ENCODE measurements around the gene DSCAM.

DSCAM gene

DNA sequence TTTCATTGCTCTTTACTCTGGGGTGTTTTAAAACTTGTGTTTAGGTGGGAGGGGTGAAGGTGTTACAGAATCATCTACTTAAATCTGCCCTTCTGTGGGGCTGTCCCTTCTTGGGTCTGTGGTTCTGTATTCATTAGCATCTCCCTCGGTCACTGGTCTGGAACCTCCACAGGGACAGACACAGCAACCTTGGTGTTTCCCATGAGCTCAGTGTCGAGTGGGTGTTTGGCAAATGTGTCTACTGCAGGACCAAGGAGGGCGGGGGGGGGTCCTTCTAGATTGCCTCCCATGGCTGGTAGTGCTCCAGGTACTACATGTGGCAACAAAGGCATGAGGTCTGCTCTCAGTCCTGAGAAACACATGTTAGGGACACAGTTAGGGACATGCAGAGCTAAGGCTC is 706.3 kb downstream of the DSCAM start:
- DNase-seq = no peak
- in situ Hi-C loops (cut with HindIII; ENCODE audit: low pct_ligation_motif_present, low sequenced_read_pairs) = no loop called here
- H3K36me3 ChIP-seq (replicated peaks) = no peaks in the 10 kb centered on the region
- no peak overlapping the region for H3K27ac ChIP-seq
- H3K4me3 ChIP-seq (ENCODE audit: low read depth, low read length) = no peak overlapping the region
- TF ChIP-seq, protein P1, sequence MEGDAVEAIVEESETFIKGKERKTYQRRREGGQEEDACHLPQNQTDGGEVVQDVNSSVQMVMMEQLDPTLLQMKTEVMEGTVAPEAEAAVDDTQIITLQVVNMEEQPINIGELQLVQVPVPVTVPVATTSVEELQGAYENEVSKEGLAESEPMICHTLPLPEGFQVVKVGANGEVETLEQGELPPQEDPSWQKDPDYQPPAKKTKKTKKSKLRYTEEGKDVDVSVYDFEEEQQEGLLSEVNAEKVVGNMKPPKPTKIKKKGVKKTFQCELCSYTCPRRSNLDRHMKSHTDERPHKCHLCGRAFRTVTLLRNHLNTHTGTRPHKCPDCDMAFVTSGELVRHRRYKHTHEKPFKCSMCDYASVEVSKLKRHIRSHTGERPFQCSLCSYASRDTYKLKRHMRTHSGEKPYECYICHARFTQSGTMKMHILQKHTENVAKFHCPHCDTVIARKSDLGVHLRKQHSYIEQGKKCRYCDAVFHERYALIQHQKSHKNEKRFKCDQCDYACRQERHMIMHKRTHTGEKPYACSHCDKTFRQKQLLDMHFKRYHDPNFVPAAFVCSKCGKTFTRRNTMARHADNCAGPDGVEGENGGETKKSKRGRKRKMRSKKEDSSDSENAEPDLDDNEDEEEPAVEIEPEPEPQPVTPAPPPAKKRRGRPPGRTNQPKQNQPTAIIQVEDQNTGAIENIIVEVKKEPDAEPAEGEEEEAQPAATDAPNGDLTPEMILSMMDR (IDR thresholded peaks at IDR 0.05; ENCODE audit: low read depth, low read length, missing control alignments) = no peak
- no peaks in the 10 kb centered on the region for H3K27me3 ChIP-seq (replicated peaks)

DNA sequence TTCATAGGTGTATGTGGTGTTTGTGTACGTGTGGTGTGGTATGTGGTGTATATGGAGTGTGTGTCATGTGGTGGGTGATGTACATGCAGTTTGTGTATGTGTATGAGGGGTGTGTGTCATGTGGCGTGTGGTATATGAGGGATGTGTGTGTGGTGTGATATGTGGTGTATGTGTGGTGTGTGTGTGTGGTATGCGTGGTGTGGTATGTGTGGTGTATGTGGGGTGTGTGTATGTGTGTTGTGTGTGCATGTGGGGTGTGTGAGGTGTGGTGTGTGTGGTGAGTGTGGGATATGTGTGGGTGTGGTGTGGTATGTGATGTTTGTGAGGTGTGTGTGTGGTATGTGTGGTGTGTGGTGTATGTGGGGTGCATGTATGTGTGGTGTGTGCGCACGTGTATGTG is 707.3 kb downstream of the DSCAM start:
- Histone ChIP-seq H3K27ac (no peak overlapping the region), H3K4me3 (ENCODE audit: low read depth, low read length) (no peak overlapping the region), H3K27me3 (replicated peaks) (no peaks in the 10 kb centered on the region), H3K36me3 (replicated peaks) (no peaks in the 10 kb centered on the region)
- DNase-seq = no peak
- in situ Hi-C loops (cut with HindIII; ENCODE audit: low pct_ligation_motif_present, low sequenced_read_pairs) = no loop called here
- TF ChIP-seq, protein P1 (IDR thresholded peaks at IDR 0.05; ENCODE audit: low read depth, low read length, missing control alignments) = no peak

DNA sequence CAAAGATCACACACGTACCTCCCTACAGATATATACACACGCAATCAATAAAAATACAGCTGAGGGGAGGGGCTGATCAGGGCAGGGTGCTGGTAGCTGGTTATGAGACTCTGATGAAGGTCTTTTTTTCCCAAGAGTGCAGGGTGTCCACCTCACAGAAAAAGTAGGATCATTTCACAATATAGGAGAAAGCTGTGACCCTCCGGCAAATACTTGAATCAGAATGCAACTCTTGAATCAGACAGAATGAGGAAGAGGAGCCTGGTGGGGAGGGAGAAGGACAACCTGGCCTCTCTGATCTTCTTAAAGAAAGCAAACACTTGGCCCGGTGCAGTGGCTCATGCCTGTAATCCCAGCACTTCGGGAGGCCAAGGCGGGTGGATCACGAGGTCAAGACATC is 710.4 kb downstream of the DSCAM start:
- TF ChIP-seq, protein P1 (IDR thresholded peaks at IDR 0.05; ENCODE audit: low read depth, low read length, missing control alignments) = no peak
- Histone ChIP-seq H3K4me3 (ENCODE audit: low read depth, low read length) (no peak overlapping the region), H3K27me3 (replicated peaks) (no peaks in the 10 kb centered on the region), H3K27ac (no peak overlapping the region), H3K36me3 (replicated peaks) (no peaks in the 10 kb centered on the region)
- DNase-seq = no peak
- in situ Hi-C loops (cut with HindIII; ENCODE audit: low pct_ligation_motif_present, low sequenced_read_pairs) = no loop called here

DNA sequence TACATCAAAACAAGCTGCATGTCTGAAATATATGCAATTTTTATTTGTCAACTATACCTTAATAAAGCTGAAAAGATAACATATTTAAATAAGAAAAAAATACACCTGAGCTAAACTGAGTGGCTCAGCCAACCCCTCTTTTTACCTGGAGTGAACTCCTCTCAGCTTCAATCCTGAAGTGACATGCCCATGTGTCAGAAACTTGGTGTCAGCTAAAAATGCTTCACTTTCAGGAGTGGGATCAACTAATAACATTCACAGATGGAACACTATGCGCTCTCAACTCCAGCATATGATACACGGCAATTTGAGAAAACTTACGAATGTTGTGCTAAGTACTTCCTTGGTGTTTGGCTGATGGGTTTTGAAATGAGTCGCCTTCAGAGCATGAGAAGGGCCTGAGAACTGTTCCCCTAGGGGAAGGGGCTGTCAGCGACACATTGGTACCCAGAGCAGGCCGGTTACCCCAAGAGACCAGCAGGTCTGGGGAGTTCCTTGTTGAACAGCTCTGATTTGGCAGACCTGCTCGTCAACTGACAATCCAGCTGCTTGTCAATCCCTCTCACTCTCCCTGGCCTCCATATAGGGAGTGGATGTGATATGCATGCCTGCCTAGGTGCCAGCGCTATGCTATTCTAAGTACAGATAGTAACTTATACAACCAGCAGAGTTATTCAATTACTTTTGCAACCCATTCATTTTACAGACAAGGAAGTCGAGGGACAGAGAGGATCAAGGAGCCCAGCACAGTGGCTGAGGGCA is 712.0 kb downstream of the DSCAM start:
- no peak for DNase-seq
- no peak overlapping the region for H3K27ac ChIP-seq
- in situ Hi-C loops (cut with HindIII; ENCODE audit: low pct_ligation_motif_present, low sequenced_read_pairs) = no loop called here
- H3K27me3 ChIP-seq (replicated peaks) = no peaks in the 10 kb centered on the region
- H3K4me3 ChIP-seq (ENCODE audit: low read depth, low read length) = no peak overlapping the region
- H3K36me3 ChIP-seq (replicated peaks) = no peaks in the 10 kb centered on the region
- TF ChIP-seq, protein P1 (IDR thresholded peaks at IDR 0.05; ENCODE audit: low read depth, low read length, missing control alignments) = no peak

DNA sequence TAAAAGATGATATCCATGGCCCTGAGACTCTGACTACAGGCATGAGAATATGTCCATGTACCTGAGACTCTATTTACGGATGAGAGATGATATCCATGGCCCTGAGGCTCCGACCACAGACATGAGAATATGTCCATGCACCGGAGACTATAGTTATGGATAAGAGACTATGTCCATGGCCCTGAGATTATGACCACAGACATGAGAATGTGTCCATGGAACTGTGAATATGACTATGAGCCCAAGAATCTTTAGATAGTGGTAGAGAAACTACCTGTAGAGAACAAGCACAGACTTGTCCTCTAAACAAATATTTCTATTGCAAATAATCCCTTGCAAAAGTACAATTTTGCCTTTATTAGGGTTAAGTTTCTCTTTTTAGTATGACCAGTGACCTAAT is 716.5 kb downstream of the DSCAM start:
- in situ Hi-C loops (cut with HindIII; ENCODE audit: low pct_ligation_motif_present, low sequenced_read_pairs) = no loop called here
- TF ChIP-seq, protein P1 (IDR thresholded peaks at IDR 0.05; ENCODE audit: low read depth, low read length, missing control alignments) = no peak
- DNase-seq = no peak
- Histone ChIP-seq H3K27me3 (replicated peaks) (no peaks in the 10 kb centered on the region), H3K36me3 (replicated peaks) (no peaks in the 10 kb centered on the region), H3K27ac (no peak overlapping the region), H3K4me3 (ENCODE audit: low read depth, low read length) (no peak overlapping the region)

DNA sequence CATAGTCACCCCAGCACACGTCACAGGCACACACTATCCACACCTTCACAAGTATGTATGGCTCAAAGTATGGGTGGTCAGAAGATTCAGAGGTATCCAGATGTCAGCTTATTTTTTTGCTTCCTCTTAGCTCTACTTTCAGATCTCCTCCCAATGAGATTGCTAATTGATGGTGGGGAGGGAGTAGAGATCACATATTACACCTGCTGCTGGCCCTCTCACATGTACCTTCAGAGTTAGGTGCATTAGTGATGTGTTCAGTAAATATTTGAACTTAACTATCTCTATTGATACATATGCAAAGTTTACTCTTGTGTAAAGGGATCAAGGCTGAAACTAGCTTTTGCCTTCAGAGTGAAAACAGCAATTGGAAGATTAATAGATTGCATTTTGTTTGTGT is 717.1 kb downstream of the DSCAM start:
- TF ChIP-seq, protein P1 (IDR thresholded peaks at IDR 0.05; ENCODE audit: low read depth, low read length, missing control alignments) = no peak
- Histone ChIP-seq H3K27ac (no peak overlapping the region), H3K27me3 (replicated peaks) (no peaks in the 10 kb centered on the region), H3K36me3 (replicated peaks) (no peaks in the 10 kb centered on the region), H3K4me3 (ENCODE audit: low read depth, low read length) (no peak overlapping the region)
- in situ Hi-C loops (cut with HindIII; ENCODE audit: low pct_ligation_motif_present, low sequenced_read_pairs) = no loop called here
- no peak for DNase-seq
